Measurements from ENCODE around the gene PADI2. TPM values are rescaled to one million over a fixed set of nuclear protein-coding genes. Genes with fewer than 3 reads are reported as not detected.

PADI2 gene
- total RNA-seq, 1 donor from 2014 or later, result 0.49 TPM

DNA sequence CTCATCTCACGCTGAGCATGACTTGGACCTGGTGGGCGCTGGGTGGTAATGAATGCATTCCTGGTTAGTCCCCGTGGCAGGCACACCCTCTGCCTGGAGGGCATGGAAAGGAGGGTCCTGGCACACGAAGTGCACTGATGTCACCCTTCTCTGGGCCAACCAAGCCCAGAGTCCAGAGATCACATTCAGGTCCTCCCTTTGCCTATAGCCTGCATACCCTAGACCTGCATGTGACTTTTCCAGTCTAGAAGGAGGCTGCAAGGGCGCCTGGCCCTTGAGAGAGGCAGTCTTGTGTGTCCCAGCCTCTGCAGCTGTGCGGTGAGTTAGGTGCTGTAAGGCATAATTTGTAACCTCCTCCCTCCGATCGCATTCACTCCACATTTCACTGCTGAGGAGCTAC lies 22.1 kb downstream of the PADI2 start:
- no peaks in the 10 kb centered on the region for H3K27me3 Mint-ChIP-seq (ENCODE audit: low read depth)

GRCh38 chr1:17096584-17096983 lies 22.7 kb downstream of the PADI2 start:
- TF ChIP-seq, protein P1, sequence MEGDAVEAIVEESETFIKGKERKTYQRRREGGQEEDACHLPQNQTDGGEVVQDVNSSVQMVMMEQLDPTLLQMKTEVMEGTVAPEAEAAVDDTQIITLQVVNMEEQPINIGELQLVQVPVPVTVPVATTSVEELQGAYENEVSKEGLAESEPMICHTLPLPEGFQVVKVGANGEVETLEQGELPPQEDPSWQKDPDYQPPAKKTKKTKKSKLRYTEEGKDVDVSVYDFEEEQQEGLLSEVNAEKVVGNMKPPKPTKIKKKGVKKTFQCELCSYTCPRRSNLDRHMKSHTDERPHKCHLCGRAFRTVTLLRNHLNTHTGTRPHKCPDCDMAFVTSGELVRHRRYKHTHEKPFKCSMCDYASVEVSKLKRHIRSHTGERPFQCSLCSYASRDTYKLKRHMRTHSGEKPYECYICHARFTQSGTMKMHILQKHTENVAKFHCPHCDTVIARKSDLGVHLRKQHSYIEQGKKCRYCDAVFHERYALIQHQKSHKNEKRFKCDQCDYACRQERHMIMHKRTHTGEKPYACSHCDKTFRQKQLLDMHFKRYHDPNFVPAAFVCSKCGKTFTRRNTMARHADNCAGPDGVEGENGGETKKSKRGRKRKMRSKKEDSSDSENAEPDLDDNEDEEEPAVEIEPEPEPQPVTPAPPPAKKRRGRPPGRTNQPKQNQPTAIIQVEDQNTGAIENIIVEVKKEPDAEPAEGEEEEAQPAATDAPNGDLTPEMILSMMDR (IDR thresholded peaks at IDR 0.05; ENCODE audit: unreplicated experiment), result no peak
- no peak overlapping the region for H3K4me3 Mint-ChIP-seq
- H3K9me3 Mint-ChIP-seq, result peaks cover 4% of the 10 kb centered on the region
- no peaks in the 10 kb centered on the region for H3K27me3 Mint-ChIP-seq (ENCODE audit: low read depth)
- no peak overlapping the region for H3K27ac Mint-ChIP-seq
- DNase-seq (ENCODE audit: low spot score in 2 of 2, unreplicated experiment in 2 of 2), result no peak
- peaks cover 3% of the 10 kb centered on the region for H3K4me1 Mint-ChIP-seq
- H3K36me3 Mint-ChIP-seq, result no peaks in the 10 kb centered on the region

More for the DNA sequence above, 22.1 kb downstream of the PADI2 start:
- Mint-ChIP-seq H3K4me1 (peaks cover 2% of the 10 kb centered on the region), H3K9me3 (peaks cover 3% of the 10 kb centered on the region), H3K27ac (no peak overlapping the region), H3K36me3 (no peaks in the 10 kb centered on the region), H3K4me3 (no peak overlapping the region)
- TF ChIP-seq, protein P1 (IDR thresholded peaks at IDR 0.05; ENCODE audit: unreplicated experiment), result no peak
- no peak for DNase-seq (ENCODE audit: low spot score in 2 of 2, unreplicated experiment in 2 of 2)

- Mint-ChIP-seq H3K27ac (no peak overlapping the region), H3K27me3 (ENCODE audit: low read depth) (no peaks in the 10 kb centered on the region)
Observed at GRCh38 chr1:17095141-17095540, 24.1 kb downstream of the PADI2 start.

GRCh38 chr1:17094664-17095063 lies 24.6 kb downstream of the PADI2 start:
- H3K27me3 Mint-ChIP-seq (ENCODE audit: low read depth), result no peaks in the 10 kb centered on the region
- no peak overlapping the region for H3K27ac Mint-ChIP-seq
- peaks cover 4% of the 10 kb centered on the region for H3K9me3 Mint-ChIP-seq
- TF ChIP-seq, protein P1 (IDR thresholded peaks at IDR 0.05; ENCODE audit: unreplicated experiment), result no peak
- no peaks in the 10 kb centered on the region for H3K36me3 Mint-ChIP-seq
- DNase-seq (ENCODE audit: low spot score in 2 of 2, unreplicated experiment in 2 of 2), result no peak
- peaks cover 8% of the 10 kb centered on the region for H3K4me1 Mint-ChIP-seq
- H3K4me3 Mint-ChIP-seq, result no peak overlapping the region

More at GRCh38 chr1:17095141-17095540, 24.1 kb downstream of the PADI2 start:
- Mint-ChIP-seq H3K4me3 (no peak overlapping the region), H3K36me3 (no peaks in the 10 kb centered on the region), H3K9me3 (peaks cover 4% of the 10 kb centered on the region), H3K4me1 (peaks cover 8% of the 10 kb centered on the region)
- no peak for DNase-seq (ENCODE audit: low spot score in 2 of 2, unreplicated experiment in 2 of 2)
- TF ChIP-seq, protein P1 (IDR thresholded peaks at IDR 0.05; ENCODE audit: unreplicated experiment), result no peak

- Mint-ChIP-seq H3K36me3 (no peaks in the 10 kb centered on the region), H3K4me3 (no peak overlapping the region), H3K9me3 (peaks cover 4% of the 10 kb centered on the region), H3K27me3 (ENCODE audit: low read depth) (no peaks in the 10 kb centered on the region), H3K4me1 (peaks cover 8% of the 10 kb centered on the region), H3K27ac (no peak overlapping the region)
- TF ChIP-seq, protein P1 (IDR thresholded peaks at IDR 0.05; ENCODE audit: unreplicated experiment), result no peak
- no peak for DNase-seq (ENCODE audit: low spot score in 2 of 2, unreplicated experiment in 2 of 2)
Observed at GRCh38 chr1:17093822-17094393, 25.3 kb downstream of the PADI2 start.

Data from mesothelial cell of epicardium (in vitro differentiated cells).